Measurements from ENCODE around the gene STRADB. TPM values are rescaled to one million over a fixed set of nuclear protein-coding genes. Genes with fewer than 3 reads are reported as not detected.
"Not testable (repeated sequence)": the region's sequence is repeated elsewhere in the genome, so short reads cannot be mapped to it uniquely, and the experiment has no call there.

Gene STRADB, protein sequence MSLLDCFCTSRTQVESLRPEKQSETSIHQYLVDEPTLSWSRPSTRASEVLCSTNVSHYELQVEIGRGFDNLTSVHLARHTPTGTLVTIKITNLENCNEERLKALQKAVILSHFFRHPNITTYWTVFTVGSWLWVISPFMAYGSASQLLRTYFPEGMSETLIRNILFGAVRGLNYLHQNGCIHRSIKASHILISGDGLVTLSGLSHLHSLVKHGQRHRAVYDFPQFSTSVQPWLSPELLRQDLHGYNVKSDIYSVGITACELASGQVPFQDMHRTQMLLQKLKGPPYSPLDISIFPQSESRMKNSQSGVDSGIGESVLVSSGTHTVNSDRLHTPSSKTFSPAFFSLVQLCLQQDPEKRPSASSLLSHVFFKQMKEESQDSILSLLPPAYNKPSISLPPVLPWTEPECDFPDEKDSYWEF
- total RNA-seq: 34.7 TPM
- long read RNA-seq, transcript STRADB-201 (12 exons, 2,293 nt): major isoform, 119 of 155 reads
- long read RNA-seq, partial matches to known transcripts: 8 of 155 reads
- long read RNA-seq, other reads (novel, unspliced or antisense): 28 of 155 reads

DNA sequence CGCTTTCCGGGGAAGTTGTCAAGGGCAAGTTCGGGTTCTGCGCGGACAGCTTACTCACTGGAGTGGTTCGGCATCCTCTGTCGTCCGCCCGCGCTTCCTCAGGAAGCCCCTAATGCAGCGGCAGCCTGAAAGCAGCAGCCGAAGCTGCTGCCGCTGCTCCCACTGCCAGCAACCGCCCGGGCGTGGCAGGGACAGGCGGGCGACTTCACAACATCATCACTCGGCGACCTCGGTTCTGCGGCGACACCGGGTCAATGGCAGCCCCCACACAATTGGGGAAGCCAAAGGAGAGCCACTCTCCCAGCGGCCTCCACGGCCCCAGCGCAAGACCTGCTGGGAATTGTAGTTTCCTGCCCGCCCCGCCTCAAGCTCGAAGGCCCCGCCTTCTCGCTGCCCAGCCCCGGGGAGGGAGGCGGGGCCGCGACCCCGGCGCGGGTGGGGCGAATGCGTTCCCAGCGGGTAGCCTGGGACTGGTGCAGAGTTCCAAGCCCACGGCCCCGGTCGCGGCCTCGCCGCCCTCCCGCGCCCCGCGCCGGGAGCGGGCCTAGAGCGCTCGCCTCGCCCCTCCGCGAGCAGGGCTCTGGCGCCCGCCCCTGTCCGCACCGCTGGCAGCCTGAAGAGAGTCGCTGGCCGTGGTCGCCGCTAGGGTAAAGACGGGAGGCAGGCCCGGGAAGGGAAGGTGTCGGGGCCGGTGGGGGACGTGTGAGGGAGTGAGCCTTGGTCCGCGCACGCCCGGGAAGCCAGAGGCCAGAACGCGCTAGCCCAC is at the start of gene STRADB, which contains the start of gene TRAK2:
STRADB (plus strand) TSS at position 449 of the 766 bp plus-strand sequence. CDS start 3,101 bp downstream, outside the sequence.
TRAK2 (minus strand) TSS at position 167 of the 766 bp plus-strand sequence. CDS start 30,951 bp downstream, outside the sequence.
- peak; percentile 98 for DNase-seq (ENCODE audit: low spot score)

DNA sequence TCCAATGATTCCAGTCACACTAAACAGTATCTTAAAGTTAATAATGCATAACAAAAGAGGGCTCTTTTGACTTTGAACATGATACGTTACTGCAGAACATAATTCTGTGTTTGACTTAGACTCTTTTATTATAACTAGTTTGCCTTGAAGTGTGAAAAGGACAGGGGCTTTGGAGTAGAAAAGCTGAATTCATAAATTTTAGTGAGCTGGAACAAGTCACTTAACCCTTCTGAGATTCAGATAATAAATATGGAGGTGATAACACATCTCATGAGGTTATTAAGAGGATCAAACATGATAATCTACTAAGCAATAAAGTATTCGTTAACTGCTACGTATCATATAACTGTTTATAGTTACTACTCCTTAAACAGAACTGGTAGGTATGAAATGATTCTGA is 49.7 kb upstream of the STRADB start:
- DNase-seq (ENCODE audit: low spot score): no peak

DNA sequence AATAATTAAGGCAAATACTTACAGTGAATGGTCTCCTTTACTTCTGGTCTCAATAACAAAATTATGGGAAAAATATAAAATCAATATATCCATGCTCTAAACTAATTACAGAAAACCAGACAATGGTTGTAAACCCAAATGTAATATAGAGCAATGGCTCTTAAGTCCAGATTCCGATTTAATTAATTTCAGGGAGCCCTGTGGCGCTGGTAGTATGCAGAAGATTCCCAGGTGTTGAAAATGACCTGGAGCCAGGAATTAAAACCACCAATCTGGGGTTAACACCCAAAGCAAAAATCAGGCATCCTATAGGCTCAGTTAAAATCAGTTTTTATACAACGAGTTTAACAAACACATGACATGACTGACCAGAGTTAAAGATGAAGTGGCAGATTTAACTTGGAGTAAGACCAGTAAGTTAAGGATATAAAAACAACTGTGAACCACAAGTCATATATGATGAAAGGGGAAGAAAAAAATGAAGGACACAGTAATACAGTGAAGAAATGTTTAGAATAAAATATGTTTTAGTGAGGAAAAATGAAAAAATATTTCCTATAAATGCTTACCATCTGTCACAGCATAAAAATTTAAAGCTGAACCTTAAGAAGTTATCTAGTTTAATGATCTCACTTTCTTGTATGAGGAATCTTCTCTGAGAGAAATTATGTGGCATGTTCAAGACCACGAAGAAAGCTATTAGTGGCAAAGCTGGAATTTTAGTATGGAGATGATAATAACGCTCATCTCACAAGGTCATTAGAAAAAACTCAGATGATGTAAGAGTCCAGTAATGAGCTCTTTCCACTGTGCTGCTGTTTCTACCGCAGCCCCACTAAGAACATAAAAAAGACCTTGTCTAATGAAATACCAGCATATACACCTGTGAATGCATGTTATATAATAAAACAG is 48.6 kb upstream of the STRADB start:
- DNase-seq (ENCODE audit: low spot score): no peak

DNA sequence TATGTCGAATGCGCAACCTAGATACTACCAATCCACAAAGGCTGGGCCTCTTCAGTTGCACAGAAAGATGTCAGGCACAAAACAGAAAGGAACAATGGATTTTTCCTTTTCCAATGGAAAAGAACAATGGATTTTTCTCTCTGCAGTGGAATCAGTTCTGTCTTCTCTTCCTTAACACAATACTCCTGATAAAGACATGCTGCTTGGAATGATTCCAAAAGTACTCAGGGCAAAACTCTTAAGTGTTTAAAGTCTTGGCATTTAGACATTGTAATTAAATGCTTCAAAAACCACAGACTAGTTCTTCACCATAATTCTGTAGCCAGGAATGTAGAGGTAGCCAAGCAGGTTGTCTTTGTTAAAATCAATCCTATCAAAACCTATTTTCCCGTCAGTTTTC is 47.7 kb upstream of the STRADB start:
- DNase-seq (ENCODE audit: low spot score): no peak

DNA sequence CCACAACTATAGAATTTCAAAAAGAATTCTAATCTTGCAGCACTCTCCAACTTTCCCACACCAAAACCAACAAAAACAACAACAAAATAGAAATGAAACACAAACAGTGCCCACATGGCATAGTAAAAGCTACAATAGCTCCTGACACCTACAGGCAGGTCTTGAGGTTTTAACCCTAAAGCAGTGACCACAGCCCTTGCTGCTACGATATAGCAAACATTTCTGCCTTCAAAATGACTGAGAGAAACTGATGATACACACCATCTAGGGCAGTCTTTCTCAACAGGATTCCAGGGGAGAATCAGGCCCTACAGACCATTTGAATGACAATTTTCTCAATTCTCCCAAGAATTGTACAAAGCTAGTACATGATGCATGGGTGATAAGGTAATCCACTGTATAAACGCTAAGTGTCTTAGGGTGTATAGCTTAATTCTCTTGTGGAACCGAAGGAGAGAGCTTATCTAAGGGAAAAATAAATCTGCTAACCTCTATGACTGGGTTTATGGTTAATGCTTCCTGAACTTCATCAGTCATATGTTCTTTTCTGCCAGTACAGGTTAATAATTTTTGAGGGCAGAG is 46.8 kb upstream of the STRADB start:
- no peak for DNase-seq (ENCODE audit: low spot score)

DNA sequence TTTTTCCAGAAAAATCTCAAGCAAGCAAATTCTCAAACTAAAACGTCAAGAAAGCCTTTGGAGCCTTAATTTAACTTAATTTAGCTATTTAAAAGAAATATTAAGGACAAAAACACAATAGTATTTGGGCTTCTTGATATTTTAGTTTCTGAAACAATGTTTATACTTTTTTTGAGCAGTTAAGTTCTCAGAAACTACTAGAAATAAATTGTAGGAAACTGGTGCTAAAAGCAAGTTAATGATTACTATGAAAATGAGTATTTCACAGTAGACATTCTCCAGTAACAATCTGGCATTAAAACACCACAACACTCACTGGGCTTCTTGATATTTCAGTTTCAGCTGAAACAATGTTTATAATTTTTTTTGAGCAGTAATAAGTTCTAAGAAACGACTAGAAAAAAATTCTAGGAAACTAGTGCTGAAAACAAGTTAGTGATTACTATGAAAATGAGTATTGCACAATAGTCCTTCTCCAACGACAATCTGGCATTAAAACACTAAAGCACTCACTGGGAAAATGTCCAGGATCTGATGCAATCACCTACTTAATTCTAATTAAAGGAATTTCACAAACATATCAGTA is 45.4 kb upstream of the STRADB start:
- no peak for DNase-seq (ENCODE audit: low spot score)

DNA sequence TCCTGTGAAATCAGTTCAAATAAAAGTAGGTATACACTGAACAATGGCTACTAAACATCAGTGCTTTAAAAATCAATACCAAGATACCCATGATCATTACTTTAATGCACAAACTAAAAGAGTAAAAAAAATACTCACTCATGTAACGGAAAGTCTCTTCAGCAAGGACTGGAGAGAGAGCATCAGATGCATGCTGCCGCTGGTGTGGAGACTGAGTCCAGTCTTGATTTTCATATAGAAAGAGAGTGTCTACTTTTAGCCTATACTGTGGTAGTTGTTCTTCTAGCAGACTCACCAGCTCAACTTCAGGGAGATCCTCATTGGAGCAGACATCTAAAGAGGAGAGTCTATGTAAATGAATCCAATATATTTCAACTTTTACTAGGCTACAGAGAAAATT is 44.3 kb upstream of the STRADB start:
- no peak for DNase-seq (ENCODE audit: low spot score)

DNA sequence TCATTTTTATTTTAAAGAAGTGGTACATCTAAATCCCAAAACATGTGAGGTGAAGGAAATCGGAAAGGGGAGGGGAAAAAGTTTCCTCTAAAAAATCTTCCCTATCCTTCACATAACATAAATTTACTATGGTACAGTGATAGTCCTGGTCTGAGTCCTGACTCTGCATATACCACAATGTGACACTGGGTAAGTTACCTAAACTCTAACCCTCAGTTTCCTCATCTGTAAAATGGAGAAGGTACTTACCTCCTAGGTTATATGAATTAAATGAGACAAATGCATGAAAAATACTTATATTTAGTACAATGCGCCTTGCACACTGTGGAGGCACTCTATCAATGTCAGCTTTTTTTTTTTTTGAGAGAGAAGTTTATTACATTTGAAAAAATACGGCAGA is 42.6 kb upstream of the STRADB start:
- no peak for DNase-seq (ENCODE audit: low spot score)

DNA sequence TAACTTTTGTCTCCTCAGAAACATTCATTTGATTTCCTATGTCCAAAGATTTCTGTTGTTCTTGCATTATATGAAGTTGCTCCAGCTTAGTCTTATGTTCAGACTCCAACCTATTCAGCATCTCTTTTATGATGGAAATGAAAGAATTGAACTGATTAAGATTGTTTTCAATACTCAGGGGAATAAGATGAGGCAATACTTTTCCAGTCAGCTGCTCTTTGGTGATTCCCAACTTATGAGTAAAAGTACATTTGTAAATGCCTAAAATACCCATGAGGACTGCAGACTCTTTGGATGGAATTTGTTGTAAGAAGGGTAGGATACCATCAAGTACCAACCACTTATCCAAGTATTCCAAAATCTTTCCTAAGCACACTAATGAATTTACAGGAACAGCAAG is 40.1 kb upstream of the STRADB start:
- DNase-seq (ENCODE audit: low spot score): no peak

DNA sequence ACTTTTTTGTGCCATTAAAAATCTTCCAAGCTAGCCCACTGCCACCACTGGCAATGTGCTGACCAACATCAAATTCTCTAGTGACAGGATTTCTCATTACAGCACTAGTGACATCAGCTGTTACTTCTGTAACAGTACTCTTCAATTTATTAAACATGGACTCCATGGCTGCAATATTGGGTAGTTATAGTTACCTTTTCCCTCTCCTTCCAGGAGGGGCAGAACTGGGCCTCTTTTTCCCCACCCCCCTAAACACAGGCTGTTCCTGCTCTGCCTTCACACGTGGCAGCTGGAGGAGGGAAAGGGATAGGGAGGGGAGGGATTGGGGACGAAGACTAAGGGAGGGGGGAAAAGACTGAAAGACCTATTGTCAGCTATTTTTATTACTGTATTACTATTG is 38.4 kb upstream of the STRADB start:
- DNase-seq (ENCODE audit: low spot score): no peak

DNA sequence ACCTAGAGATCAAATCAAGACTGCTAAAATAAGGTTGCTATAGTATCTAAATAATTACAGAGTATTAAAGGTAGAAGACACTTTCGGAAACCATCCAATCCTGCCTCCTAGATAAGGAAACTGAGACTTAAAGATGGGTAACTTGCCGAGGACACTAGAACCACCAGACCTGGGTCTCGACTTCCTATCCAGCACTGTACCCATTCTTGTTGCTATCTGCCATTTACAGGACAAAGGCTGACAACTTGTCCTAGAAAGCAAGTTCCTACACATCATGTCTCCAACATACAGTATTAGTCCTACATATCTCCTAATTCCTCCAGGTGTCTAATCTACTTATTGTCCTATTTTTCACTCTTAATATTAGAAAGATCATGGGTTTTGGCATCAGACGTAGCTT is 38.0 kb upstream of the STRADB start:
- no peak for DNase-seq (ENCODE audit: low spot score)

DNA sequence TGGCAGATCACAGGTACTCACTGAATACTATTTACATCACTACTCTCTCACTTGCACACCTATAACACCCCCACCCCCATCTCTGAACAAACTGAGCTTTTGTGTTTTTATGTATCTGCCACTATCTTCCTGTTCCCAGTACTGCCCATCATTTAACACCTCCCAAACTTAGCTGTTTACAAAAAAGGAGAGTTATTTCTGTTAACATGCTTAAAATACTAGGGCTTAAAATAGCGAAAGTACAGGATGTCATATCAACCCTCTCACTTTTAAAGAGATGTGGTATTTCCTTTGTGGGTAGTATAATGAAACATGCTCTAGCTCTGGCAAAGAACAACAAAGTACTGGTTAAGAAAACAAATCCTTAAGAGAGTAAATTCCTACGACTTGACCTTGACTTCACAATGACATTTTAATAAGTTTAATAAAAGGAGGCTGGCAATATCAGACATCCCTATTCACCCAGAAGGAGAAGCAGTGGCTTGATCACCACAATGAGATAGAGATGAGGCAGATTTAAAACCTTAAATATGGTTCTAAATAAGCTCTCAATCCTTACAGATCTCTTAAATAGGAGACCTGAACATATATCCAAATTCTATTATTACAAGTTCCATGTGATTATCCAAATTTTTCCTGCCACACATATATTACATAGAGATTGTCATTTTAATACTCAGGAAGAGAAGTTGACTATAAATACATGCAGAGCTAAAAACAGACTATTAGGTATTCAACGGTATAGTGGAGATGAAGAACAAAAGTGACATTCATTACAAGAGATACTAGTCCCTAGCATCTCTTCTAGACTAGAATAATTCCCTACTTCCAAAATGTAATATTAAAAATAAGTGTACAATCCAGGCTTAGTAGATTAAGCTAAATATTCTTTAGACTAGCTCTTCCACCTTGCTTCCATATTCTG is 37.2 kb upstream of the STRADB start:
- DNase-seq (ENCODE audit: low spot score): no peak

DNA sequence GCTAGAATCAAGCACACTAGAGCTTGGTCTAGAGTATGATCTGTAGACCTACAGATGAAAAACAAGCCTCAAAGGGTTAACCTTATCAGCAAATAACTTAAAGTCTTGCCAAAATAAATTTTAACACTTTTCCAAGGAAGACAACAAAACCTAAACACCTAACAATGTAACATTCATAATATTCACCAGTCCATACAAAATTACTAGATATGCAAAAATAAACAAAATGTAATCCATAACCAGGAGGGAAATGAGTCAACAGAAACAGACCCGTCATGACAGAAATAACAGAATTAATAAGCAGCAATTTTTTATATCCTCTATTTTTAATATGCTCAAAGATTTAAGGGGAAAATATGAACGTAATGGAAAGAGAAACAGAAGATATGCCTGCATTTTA is 36.4 kb upstream of the STRADB start:
- no peak for DNase-seq (ENCODE audit: low spot score)

DNA sequence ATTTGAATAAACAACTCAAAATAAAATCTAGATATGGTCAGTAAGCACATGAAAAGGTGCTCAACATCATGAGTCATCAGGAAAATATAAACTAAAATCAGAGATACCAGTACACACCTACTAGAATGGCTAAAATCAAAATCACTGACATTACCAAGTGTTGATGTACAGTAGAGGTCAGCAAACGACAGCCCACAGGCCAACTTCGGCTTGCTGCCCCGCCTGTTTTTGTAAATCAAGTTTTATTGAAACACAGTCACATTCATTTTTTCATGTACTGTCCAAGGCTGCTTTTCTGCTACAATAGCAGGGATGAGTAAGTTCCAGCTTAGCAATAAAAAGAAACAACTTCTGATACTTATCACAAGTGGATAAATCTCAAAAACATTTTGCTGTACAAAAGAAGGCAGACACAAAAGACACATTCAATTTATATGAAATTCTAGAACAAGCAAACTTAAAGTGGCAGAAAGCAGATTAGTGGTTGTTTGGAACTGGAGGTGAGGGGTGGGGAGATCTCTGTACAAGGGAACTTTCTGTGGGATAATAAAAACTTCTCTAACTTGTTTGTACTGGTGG is 32.4 kb upstream of the STRADB start:
- no peak for DNase-seq (ENCODE audit: low spot score)

DNA sequence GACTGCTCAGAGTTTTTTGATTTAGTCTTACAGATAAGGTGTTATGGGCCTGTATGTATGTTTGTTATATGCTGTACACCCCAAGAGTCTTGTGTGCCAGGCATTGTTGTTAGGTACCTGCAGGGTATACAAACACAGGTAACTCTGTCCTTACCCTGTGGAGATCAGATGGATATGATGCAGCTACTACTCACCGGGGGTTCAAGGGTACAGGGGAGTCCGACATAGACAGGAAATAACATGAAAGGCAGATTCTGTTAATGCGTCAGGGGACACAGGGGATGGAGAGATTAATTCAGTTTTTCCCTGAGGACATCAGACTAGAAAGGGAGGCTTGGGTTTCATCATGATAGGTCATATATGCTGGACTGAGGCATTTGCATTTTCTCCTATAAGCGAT is 31.6 kb upstream of the STRADB start:
- no peak for DNase-seq (ENCODE audit: low spot score)

DNA sequence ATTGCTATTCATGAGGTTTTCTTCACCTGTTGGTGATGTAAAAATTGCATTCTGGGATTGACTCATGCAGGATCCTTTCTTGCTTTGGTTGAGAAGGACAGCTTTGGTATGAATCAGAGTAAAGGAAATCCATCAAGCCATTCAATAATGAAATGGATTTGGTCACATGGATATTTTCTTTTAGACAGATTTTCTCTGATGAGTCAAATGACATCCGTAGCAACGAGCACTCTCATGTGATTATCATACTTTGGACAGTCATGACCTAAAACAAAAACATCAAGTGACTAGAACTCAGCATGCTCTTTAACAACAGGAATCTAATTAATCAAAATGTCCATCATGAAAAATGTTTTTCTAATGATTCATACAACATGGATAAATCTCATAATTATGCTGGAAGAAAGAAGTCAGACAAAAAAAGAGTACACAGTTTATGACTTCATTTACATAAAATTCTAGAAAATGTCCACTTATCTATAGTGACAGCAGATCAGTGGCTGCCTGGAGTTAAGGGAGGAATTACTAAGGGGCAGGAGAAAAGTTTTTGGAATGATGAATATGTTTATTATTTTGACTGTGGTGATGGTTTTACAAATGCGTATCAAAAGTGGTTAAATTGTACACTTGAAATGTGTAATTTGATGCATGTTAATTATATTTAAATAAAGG is 31.0 kb upstream of the STRADB start:
- DNase-seq (ENCODE audit: low spot score): no peak

DNA sequence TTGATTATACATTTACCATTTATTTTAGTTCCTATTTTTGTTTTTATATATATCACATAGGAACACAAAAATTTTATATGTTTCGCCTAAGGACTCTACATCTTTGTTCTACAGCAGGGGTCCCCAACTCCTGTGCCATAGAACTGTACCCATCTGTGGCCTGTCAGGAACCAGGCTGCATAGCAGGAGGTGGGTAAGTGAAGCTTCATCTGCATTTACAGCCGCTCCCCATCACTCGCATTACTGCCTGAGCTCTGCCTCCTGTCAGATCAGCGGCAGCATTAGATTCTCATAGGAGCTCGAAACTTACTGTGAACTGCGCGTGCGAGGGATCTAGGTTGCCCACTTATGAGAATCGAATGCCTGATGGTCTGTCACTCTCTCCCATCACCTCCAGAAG is 25.6 kb upstream of the STRADB start:
- DNase-seq (ENCODE audit: low spot score): no peak

DNA sequence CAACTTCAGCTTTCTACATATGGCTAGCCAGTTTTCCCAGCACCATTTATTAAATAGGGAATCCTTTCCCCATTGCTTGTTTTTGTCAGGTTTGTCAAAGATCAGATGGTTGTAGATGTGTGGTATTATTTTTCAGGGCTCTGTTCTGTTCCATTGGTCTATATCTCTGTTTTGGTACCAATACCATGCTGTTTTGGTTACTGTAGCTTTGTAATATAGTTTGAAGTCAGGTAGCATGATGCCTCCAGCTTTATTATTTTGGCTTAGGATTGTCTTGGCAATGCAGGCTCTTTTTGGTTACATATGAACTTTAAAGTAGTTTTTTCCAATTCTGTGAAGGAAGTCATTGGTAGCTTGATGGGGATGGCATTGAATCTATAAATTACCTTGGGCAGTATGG is 23.2 kb upstream of the STRADB start:
- not testable (repeated sequence) for DNase-seq (ENCODE audit: low spot score)
